GM23338 (cell line): ENCODE data around the gene SPATA1. TPM values are rescaled to one million over a fixed set of nuclear protein-coding genes. Genes with fewer than 3 reads are reported as not detected.

Source experiments
- CREB1 ChIP-seq: fragments of 250-450 bp; sonication (Bioruptor Pico); IDR thresholded peaks from 2 replicates; pipeline ENCODE4 v1.5.0; 2020; ENCODE audit warnings: low read depth, mild to moderate bottlenecking, moderate library complexity
- EZH2phosphoT487 ChIP-seq: fragments of 200-600 bp; sonication (generic); IDR thresholded peaks from one replicate; pipeline ENCODE4 v1.8.1; 2018; ENCODE audit warnings: antibody characterized with exemption; ENCODE audit not compliant: unreplicated experiment
- POLR2AphosphoS5 ChIP-seq: IDR thresholded peaks from 2 replicates; pipeline ENCODE4 v1.6.1; 2016; ENCODE audit warnings: antibody characterized with exemption, low read depth
- REST ChIP-seq: IDR thresholded peaks from one replicate; pipeline ENCODE4 v1.6.1; 2018; ENCODE audit warnings: antibody characterized with exemption; ENCODE audit not compliant: unreplicated experiment
- ZNF462 ChIP-seq: fragments of 250-450 bp; sonication (Bioruptor Pico); IDR thresholded peaks from 2 replicates; pipeline ENCODE4 v1.5.0; 2020; ENCODE audit warnings: mild to moderate bottlenecking, moderate library complexity
- polyA plus RNA-seq: library from polyadenylated mRNA; unstranded; fragments of >200 nt; fragmentation: Nextera tagmentation; extraction: Ambion mirVana; gene quantifications from 2 replicates; pipeline ENCODE4 v1.2.1, GENCODE V29; 2016
- total RNA-seq: library from RNA; depleted of rRNA; stranded (reverse); fragments of >200 nt; shearing (Covaris generic); gene quantifications from 2 replicates; pipeline ENCODE4 v1.2.3, GENCODE V29; 2014

SPATA1 gene
- total and polyA plus RNA-seq, 2 experiments from 2014 or later: 3.3 TPM; not detected in 1

DNA sequence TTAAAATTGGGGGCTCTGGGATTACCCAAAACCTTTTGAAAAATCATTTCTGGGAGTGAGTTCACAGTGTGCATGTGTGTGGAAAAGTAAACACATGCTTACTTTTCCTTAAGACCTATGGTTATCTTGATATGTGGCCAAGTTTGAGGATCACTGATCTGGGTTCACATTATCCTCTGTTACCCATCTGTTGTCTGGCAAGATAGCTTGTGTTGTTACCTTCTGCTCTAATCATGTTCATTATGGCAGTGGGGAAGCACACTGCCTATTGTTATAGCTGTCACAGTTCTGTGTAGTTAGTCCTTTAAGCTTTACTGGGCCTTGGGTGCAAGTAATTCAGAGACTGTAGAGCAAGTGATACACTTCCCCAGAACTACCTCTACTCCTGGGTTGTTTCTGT lies 63.0 kb downstream of the SPATA1 start (continued):
- TF ChIP-seq ZNF462 (no peak), REST (no peak), CREB1 (no peak), EZH2phosphoT487 (no peak), POLR2AphosphoS5 (no peak)
